HEK293T (cell line): ENCODE measurements around the gene AP3D1.

Experiments
- BHLHE40 ChIP-seq: fragments of 450-650 bp; IDR thresholded peaks from 2 replicates; pipeline ENCODE4 v1.6.1; 2016; ENCODE audit warnings: mild to moderate bottlenecking, moderate library complexity, borderline replicate concordance
- CTBP1 ChIP-seq: fragments of 450-650 bp; IDR thresholded peaks from 2 replicates; pipeline ENCODE4 v1.6.1; 2016; ENCODE audit warnings: borderline replicate concordance
- FOXA1 ChIP-seq: fragments of 450-650 bp; IDR thresholded peaks from 2 replicates; pipeline ENCODE4 v1.6.1; 2016; ENCODE audit warnings: mild to moderate bottlenecking
- FOXM1 ChIP-seq: fragments of 450-650 bp; IDR thresholded peaks from 2 replicates; pipeline ENCODE4 v1.6.1; 2017; ENCODE audit warnings: mild to moderate bottlenecking, borderline replicate concordance
- HDGF ChIP-seq: fragments of 450-650 bp; IDR thresholded peaks from 2 replicates; pipeline ENCODE4 v1.6.1; 2017; ENCODE audit warnings: antibody characterized with exemption, borderline replicate concordance
- SP1 ChIP-seq: fragments of 450-650 bp; IDR thresholded peaks from 2 replicates; pipeline ENCODE4 v1.6.1; 2017
- SUZ12 ChIP-seq: fragments of 450-650 bp; IDR thresholded peaks from 2 replicates; pipeline ENCODE4 v1.6.1; 2016; ENCODE audit warnings: mild to moderate bottlenecking
- TARDBP ChIP-seq: fragments of 450-650 bp; IDR thresholded peaks from 2 replicates; pipeline ENCODE4 v1.6.1; 2016
- ZNF384 ChIP-seq: fragments of 450-650 bp; IDR thresholded peaks from 2 replicates; pipeline ENCODE4 v1.6.1; 2016
- TF ChIP-seq, protein P1 (sequence below): fragments of 450-650 bp; IDR thresholded peaks from 2 replicates; pipeline ENCODE4 v1.6.1; 2016

DNA sequence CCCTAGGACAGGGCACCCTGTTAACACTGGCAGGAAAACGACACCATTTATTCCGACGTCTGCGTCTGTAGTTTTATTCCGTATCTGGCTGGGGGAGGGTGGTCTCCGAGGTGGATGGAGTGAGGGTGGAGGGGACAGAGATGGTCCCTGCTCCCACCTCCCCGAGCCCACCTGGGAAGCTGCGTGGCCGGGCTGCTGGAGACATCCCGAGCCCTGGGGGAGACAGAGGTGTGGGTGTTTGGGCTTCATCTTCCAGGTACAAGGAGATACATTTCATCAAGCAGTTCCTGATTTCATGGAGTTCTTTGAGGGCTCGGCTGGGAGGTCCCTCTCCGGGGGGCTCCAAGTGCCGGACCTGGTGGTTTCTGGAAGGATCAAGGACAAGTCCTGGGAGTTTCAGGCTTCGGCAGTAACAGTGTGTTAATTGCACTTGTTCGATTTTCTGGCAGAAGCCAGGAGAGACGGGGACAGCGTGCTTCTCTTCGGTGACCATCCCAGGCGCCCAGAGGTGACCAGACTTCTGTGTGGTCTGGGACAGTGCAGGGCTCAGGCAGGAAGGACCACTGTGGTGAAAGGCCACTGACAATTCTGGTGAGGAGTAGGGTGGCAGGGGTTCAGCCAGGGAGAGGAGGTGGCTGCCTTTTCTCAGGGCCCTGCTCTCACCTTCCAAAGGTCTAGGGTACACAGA is 80.2 kb downstream of the AP3D1 start:
- no peak for TF ChIP-seq TARDBP
- TF ChIP-seq, protein P1, sequence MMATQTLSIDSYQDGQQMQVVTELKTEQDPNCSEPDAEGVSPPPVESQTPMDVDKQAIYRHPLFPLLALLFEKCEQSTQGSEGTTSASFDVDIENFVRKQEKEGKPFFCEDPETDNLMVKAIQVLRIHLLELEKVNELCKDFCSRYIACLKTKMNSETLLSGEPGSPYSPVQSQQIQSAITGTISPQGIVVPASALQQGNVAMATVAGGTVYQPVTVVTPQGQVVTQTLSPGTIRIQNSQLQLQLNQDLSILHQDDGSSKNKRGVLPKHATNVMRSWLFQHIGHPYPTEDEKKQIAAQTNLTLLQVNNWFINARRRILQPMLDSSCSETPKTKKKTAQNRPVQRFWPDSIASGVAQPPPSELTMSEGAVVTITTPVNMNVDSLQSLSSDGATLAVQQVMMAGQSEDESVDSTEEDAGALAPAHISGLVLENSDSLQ: no peak
- no peak for TF ChIP-seq CTBP1
- no peak for TF ChIP-seq FOXA1
- TF ChIP-seq BHLHE40: no peak
- no peak for TF ChIP-seq SP1
- no peak for TF ChIP-seq ZNF384
- TF ChIP-seq SUZ12: no peak
- no peak for TF ChIP-seq FOXM1
- no peak for TF ChIP-seq HDGF
